BLaER1 treated with 17β-estradiol and CSF1 and Interleukin-3, amounts not matched to agents 10 nM and 100 nM (cell line): ENCODE measurements around the gene POTEB.
"Not testable (repeated sequence)": the region's sequence is repeated elsewhere in the genome, so short reads cannot be mapped to it uniquely, and the experiment has no call there.

ENCODE experiments used
- H3K27ac ChIP-seq, 11 experiments: shearing (Covaris generic); formaldehyde crosslinking; 2 replicates each; pipeline ENCODE4 v1.8.1; 2022
- H3K27me3 ChIP-seq, 11 experiments: shearing (Covaris generic); formaldehyde crosslinking; 2 replicates each; pipeline ENCODE4 v1.8.1; 2022
- H3K36me3 ChIP-seq, 11 experiments: shearing (Covaris generic); formaldehyde crosslinking; 2 replicates each; pipeline ENCODE4 v1.8.1; 2022
- H3K4me1 ChIP-seq, 10 experiments: shearing (Covaris generic); formaldehyde crosslinking; 2 replicates each; pipeline ENCODE4 v1.8.1; 2022
- H3K4me2 ChIP-seq, 11 experiments: shearing (Covaris generic); formaldehyde crosslinking; 2 replicates each; pipeline ENCODE4 v1.8.1; 2022
- H3K4me3 ChIP-seq, 10 experiments: shearing (Covaris generic); formaldehyde crosslinking; 2 replicates each; pipeline ENCODE4 v1.8.1; 2022
- H3K9ac ChIP-seq, 11 experiments: shearing (Covaris generic); formaldehyde crosslinking; 2 replicates each; pipeline ENCODE4 v1.8.1; 2022
- H3K9me3 ChIP-seq, 11 experiments: shearing (Covaris generic); formaldehyde crosslinking; replicated peaks in 1 of 11; 2 replicates each; pipeline ENCODE4 v1.8.1; 2022
- H4K20me1 ChIP-seq, 11 experiments: shearing (Covaris generic); formaldehyde crosslinking; 2 replicates each; pipeline ENCODE4 v1.8.1; 2022

The POTEB gene

GRCh38 chr15:21877635-21878034 is at the start of gene POTEB:
Gene POTEB (minus strand): TSS chr15:21877735. CDS start chr15:21877246, 489 bp downstream.
- H3K4me3 ChIP-seq, H3K4me2 ChIP-seq: not testable (repeated sequence)

GRCh38 chr15:21890955-21891354 is 13.4 kb upstream of the POTEB start:
- H3K9ac ChIP-seq, H3K9me3 ChIP-seq, H3K27ac ChIP-seq, H3K4me3 ChIP-seq, H3K4me1 ChIP-seq, H3K36me3 ChIP-seq, H4K20me1 ChIP-seq, H3K27me3 ChIP-seq, H3K4me2 ChIP-seq: not testable (repeated sequence)

More at GRCh38 chr15:21877635-21878034, at the start of gene POTEB:
- H4K20me1 ChIP-seq, H3K9ac ChIP-seq, H3K4me1 ChIP-seq, H3K27ac ChIP-seq, H3K9me3 ChIP-seq, H3K36me3 ChIP-seq, H3K27me3 ChIP-seq: not testable (repeated sequence)

GRCh38 chr15:21889542-21889941 is 12.0 kb upstream of the POTEB start:
- not testable (repeated sequence) for H3K4me2 ChIP-seq, H4K20me1 ChIP-seq, H3K4me3 ChIP-seq, H3K9ac ChIP-seq, H3K27ac ChIP-seq, H3K27me3 ChIP-seq, H3K9me3 ChIP-seq, H3K4me1 ChIP-seq, H3K36me3 ChIP-seq

- not testable (repeated sequence) for H4K20me1 ChIP-seq, H3K9me3 ChIP-seq, H3K4me3 ChIP-seq, H3K4me2 ChIP-seq, H3K36me3 ChIP-seq, H3K9ac ChIP-seq, H3K27ac ChIP-seq, H3K27me3 ChIP-seq, H3K4me1 ChIP-seq
Observed at GRCh38 chr15:21838831-21839230, 38.7 kb downstream of the POTEB start.
